GM18499 (cell line): ENCODE results near the gene MINDY2.
"Not testable (repeated sequence)": the region's sequence is repeated elsewhere in the genome, so short reads cannot be mapped to it uniquely, and the experiment has no call there.

ENCODE experiments used
- ATAC-seq: cut with Tn5 transposase; IDR thresholded peaks from one replicate; pipeline ENCODE4 v1.9.1; 2021; ENCODE audit warnings: moderate number of reproducible peaks; ENCODE audit not compliant: insufficient read depth, unreplicated experiment

Gene MINDY2

DNA sequence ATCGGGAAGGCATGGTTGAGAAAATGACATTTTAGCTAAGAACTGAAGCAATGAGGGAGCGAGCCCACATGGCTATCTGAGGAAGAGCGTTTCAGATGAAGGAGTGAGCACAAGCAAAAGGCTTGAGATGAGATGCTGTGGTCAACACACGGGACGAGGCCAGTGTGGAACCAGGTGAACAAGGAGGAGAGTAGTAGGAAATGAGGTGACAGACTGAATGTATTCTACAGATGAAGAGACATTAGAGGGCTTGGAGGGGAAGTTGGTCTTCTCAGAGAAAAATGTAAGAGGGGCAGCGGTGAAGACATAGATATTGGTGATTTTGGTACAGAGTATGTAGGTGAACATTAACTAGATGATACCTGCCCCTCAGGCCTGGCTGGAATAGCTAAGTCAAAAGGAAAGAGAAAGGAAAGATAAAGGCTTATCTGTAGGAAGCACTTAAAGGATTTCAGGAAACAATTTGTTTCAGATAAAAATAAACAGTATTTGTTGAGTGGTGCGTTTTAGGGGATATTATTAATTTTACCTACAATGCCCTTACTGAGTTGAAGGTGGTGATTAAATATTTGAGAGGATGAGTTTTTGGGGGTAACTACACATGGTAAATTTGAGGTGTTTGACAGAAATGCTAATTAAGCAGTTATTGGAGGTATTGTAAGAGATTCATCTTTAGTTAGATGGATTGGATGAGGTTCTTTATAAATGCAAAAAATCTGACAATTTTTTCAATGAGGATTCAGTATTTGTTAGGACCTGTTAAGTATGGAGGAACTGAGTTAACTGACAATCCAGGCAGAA is 105.4 kb downstream of the MINDY2 start:
- ATAC-seq = no peak

- ATAC-seq = no peak
These were observed 107.1 kb downstream of the MINDY2 start for GRCh38 chr15:58877999-58878825.

DNA sequence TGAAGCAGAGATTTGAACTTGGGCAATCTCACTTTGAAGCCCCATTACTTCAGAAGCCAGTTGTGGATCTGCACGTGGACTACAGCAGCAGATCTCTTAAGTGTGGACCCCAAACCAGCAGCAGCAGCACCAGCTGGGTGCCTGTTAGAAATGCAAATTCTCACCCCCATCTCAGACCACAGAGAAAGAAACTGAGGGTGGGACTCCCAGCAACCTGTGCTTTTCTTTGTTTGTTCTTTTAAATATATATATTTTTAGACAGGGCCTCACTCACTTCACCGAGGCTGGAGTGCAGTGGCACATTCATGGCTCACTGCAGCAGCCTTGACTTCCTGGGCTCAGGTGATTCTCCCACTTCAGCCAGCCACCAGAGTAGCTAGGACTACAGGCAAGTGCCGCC is 109.2 kb downstream of the MINDY2 start:
- no peak for ATAC-seq

GRCh38 chr15:58882243-58882642 is 111.1 kb downstream of the MINDY2 start:
- ATAC-seq = no peak

GRCh38 chr15:58883926-58884325 is 112.8 kb downstream of the MINDY2 start:
- not testable (repeated sequence) for ATAC-seq

- ATAC-seq = no peak
These were observed 115.8 kb downstream of the MINDY2 start for GRCh38 chr15:58886921-58887320.

GRCh38 chr15:58889363-58889762 is 118.3 kb downstream of the MINDY2 start:
- ATAC-seq = no peak

DNA sequence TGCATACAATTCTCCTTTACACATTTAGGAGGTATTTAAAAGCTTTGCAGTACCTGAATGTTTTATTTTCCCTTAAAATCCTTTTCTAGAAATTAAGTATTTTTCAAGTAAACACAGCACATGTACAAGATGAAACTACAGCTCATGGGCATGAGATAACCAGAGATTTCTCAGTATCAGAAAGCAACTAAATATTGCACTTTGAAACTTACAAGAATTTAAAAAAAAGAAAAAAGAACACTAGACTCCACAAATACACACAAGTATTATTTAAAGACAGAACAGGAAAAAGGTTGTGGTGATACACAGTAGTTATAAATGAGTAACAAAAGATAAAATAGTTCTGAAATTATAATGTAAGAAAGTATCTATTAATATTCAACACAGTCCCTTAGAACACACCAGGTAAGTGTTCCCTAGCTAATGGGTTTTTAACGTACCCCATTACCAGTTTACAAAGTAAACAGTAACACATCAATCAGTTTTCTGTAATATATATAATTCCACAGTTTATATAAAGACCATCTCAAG is 127.1 kb downstream of the MINDY2 start:
- no peak for ATAC-seq

DNA sequence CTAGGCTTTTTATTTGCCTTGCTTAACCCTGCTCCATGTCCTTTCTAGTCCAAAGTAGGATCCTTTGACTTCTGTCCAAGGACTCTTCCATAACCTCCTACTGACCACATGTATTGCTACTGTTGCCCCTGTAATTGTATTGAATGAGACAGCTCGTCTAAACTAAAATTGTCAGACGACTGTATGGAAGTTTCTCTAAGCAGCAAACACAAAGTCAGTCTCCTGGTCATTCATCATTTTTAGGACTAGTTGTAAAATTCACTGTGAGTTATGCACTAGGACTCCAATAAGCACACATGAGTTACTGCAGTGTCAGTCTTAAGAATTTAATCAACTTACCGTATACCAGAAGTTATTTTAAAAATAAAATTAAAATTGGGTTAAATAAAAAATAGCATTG is 129.5 kb downstream of the MINDY2 start:
- no peak for ATAC-seq

- ATAC-seq = no peak
These were observed 137.6 kb downstream of the MINDY2 start for GRCh38 chr15:58908550-58909309.

GRCh38 chr15:58909616-58910015 is 138.5 kb downstream of the MINDY2 start:
- no peak for ATAC-seq

- no peak for ATAC-seq
These were observed 139.4 kb downstream of the MINDY2 start for GRCh38 chr15:58910456-58910855.
